ENCODE data around the gene ADAMTS10. TPM values are rescaled to one million over a fixed set of nuclear protein-coding genes. Genes with fewer than 3 reads are reported as not detected.

ADAMTS10 gene
- total RNA-seq, 2 donors from 2014 or later: 2.5 to 7.4 TPM

GRCh38 chr19:8612807-8613171 is 2.3 kb upstream of the ADAMTS10 start:
- no peak for ATAC-seq (replicated peaks)

GRCh38 chr19:8611877-8612806 is 1.6 kb upstream of the ADAMTS10 start:
- ATAC-seq (replicated peaks): no peak
- H3K4me1 Mint-ChIP-seq: peaks cover 22% of the 10 kb centered on the region
- peak overlapping the region; percentile 26 for H3K4me3 Mint-ChIP-seq
- peaks cover 5% of the 10 kb centered on the region for H3K27me3 Mint-ChIP-seq
- no peak overlapping the region for H3K27ac Mint-ChIP-seq
- no peaks in the 10 kb centered on the region for H3K36me3 Mint-ChIP-seq (ENCODE audit: low read depth)
- H3K9me3 Mint-ChIP-seq: no peaks in the 10 kb centered on the region

More at GRCh38 chr19:8612807-8613171, 2.3 kb upstream of the ADAMTS10 start:
- Mint-ChIP-seq H3K4me3 (no peak overlapping the region), H3K36me3 (ENCODE audit: low read depth) (no peaks in the 10 kb centered on the region), H3K4me1 (peaks cover 22% of the 10 kb centered on the region), H3K27ac (no peak overlapping the region), H3K9me3 (no peaks in the 10 kb centered on the region), H3K27me3 (peaks cover 5% of the 10 kb centered on the region)

- Mint-ChIP-seq H3K27ac (no peak overlapping the region), H3K9me3 (no peaks in the 10 kb centered on the region), H3K36me3 (ENCODE audit: low read depth) (no peaks in the 10 kb centered on the region), H3K4me1 (peaks cover 22% of the 10 kb centered on the region), H3K27me3 (peaks cover 5% of the 10 kb centered on the region), H3K4me3 (peak overlapping the region; percentile 26)
- no peak for ATAC-seq (replicated peaks)
Measured at GRCh38 chr19:8611391-8611876, 919 bp upstream of the ADAMTS10 start.

GRCh38 chr19:8610936-8611300 is 403 bp upstream of the ADAMTS10 start:
- peaks cover 22% of the 10 kb centered on the region for H3K4me1 Mint-ChIP-seq
- no peak overlapping the region for H3K4me3 Mint-ChIP-seq
- no peaks in the 10 kb centered on the region for H3K36me3 Mint-ChIP-seq (ENCODE audit: low read depth)
- no peak overlapping the region for H3K27ac Mint-ChIP-seq
- ATAC-seq (replicated peaks): no peak
- no peaks in the 10 kb centered on the region for H3K9me3 Mint-ChIP-seq
- H3K27me3 Mint-ChIP-seq: peaks cover 5% of the 10 kb centered on the region

- Mint-ChIP-seq H3K27ac (peak overlapping the region; percentile 82), H3K4me1 (peaks cover 19% of the 10 kb centered on the region), H3K4me3 (peak overlapping the region; percentile 94), H3K9me3 (no peaks in the 10 kb centered on the region), H3K36me3 (ENCODE audit: low read depth) (no peaks in the 10 kb centered on the region), H3K27me3 (peaks cover 5% of the 10 kb centered on the region)
- ATAC-seq (replicated peaks): peak; percentile 66
Measured at GRCh38 chr19:8609279-8610040, 1.1 kb downstream of the ADAMTS10 start.

GRCh38 chr19:8608941-8609278 is 1.6 kb downstream of the ADAMTS10 start:
- Mint-ChIP-seq H3K4me1 (peaks cover 19% of the 10 kb centered on the region), H3K9me3 (no peaks in the 10 kb centered on the region), H3K27me3 (peaks cover 5% of the 10 kb centered on the region), H3K36me3 (ENCODE audit: low read depth) (no peaks in the 10 kb centered on the region), H3K27ac (peak overlapping the region; percentile 39), H3K4me3 (peak overlapping the region; percentile 94)
- ATAC-seq (replicated peaks): no peak

- ATAC-seq (replicated peaks): no peak
- H3K27me3 Mint-ChIP-seq: peaks cover 5% of the 10 kb centered on the region
- no peaks in the 10 kb centered on the region for H3K9me3 Mint-ChIP-seq
- no peak overlapping the region for H3K27ac Mint-ChIP-seq
- no peak overlapping the region for H3K4me3 Mint-ChIP-seq
- no peaks in the 10 kb centered on the region for H3K36me3 Mint-ChIP-seq (ENCODE audit: low read depth)
- H3K4me1 Mint-ChIP-seq: peaks cover 19% of the 10 kb centered on the region
Measured at GRCh38 chr19:8607386-8607785, 3.1 kb downstream of the ADAMTS10 start.

- Mint-ChIP-seq H3K9me3 (no peaks in the 10 kb centered on the region), H3K36me3 (ENCODE audit: low read depth) (no peaks in the 10 kb centered on the region)
- no peak for ATAC-seq (replicated peaks)
Measured at GRCh38 chr19:8605514-8605913, 5.0 kb downstream of the ADAMTS10 start.

GRCh38 chr19:8601796-8602195 is 8.7 kb downstream of the ADAMTS10 start:
- Mint-ChIP-seq H3K4me1 (no peaks in the 10 kb centered on the region), H3K27ac (no peak overlapping the region), H3K36me3 (ENCODE audit: low read depth) (no peaks in the 10 kb centered on the region), H3K4me3 (no peak overlapping the region), H3K27me3 (no peaks in the 10 kb centered on the region), H3K9me3 (no peaks in the 10 kb centered on the region)
- ATAC-seq (replicated peaks): no peak

More at GRCh38 chr19:8605514-8605913, 5.0 kb downstream of the ADAMTS10 start:
- Mint-ChIP-seq H3K4me3 (no peak overlapping the region), H3K27ac (no peak overlapping the region), H3K27me3 (peaks cover 5% of the 10 kb centered on the region), H3K4me1 (peaks cover 19% of the 10 kb centered on the region)

GRCh38 chr19:8600816-8601215 is 9.7 kb downstream of the ADAMTS10 start:
- Mint-ChIP-seq H3K27me3 (no peaks in the 10 kb centered on the region), H3K4me1 (no peaks in the 10 kb centered on the region), H3K9me3 (no peaks in the 10 kb centered on the region), H3K27ac (no peak overlapping the region), H3K36me3 (ENCODE audit: low read depth) (no peaks in the 10 kb centered on the region), H3K4me3 (no peak overlapping the region)
- ATAC-seq (replicated peaks): no peak

GRCh38 chr19:8600064-8600463 is 10.5 kb downstream of the ADAMTS10 start:
- no peaks in the 10 kb centered on the region for H3K9me3 Mint-ChIP-seq

GRCh38 chr19:8596168-8596567 is 14.3 kb downstream of the ADAMTS10 start:
- H3K27me3 Mint-ChIP-seq: no peaks in the 10 kb centered on the region
- no peak overlapping the region for H3K27ac Mint-ChIP-seq
- H3K4me1 Mint-ChIP-seq: peaks cover 8% of the 10 kb centered on the region
- H3K36me3 Mint-ChIP-seq (ENCODE audit: low read depth): no peaks in the 10 kb centered on the region
- no peak for ATAC-seq (replicated peaks)
- H3K9me3 Mint-ChIP-seq: no peaks in the 10 kb centered on the region
- no peak overlapping the region for H3K4me3 Mint-ChIP-seq

More at GRCh38 chr19:8600064-8600463, 10.5 kb downstream of the ADAMTS10 start:
- Mint-ChIP-seq H3K27me3 (no peaks in the 10 kb centered on the region), H3K4me3 (no peak overlapping the region), H3K4me1 (no peaks in the 10 kb centered on the region), H3K36me3 (ENCODE audit: low read depth) (no peaks in the 10 kb centered on the region), H3K27ac (no peak overlapping the region)
- no peak for ATAC-seq (replicated peaks)

- Mint-ChIP-seq H3K9me3 (no peaks in the 10 kb centered on the region), H3K27me3 (no peaks in the 10 kb centered on the region), H3K4me3 (no peak overlapping the region), H3K4me1 (peaks cover 8% of the 10 kb centered on the region), H3K27ac (no peak overlapping the region), H3K36me3 (ENCODE audit: low read depth) (no peaks in the 10 kb centered on the region)
- ATAC-seq (replicated peaks): no peak
Measured at GRCh38 chr19:8595651-8596050, 14.9 kb downstream of the ADAMTS10 start.

GRCh38 chr19:8593931-8594330 is 16.6 kb downstream of the ADAMTS10 start:
- Mint-ChIP-seq H3K9me3 (no peaks in the 10 kb centered on the region), H3K4me1 (peaks cover 8% of the 10 kb centered on the region), H3K4me3 (peak overlapping the region; percentile 77)

More at GRCh38 chr19:8593931-8594330, 16.6 kb downstream of the ADAMTS10 start:
- H3K27me3 Mint-ChIP-seq: no peaks in the 10 kb centered on the region
- no peak overlapping the region for H3K27ac Mint-ChIP-seq
- ATAC-seq (replicated peaks): no peak
- no peaks in the 10 kb centered on the region for H3K36me3 Mint-ChIP-seq (ENCODE audit: low read depth)

All from activated T-helper 17 cell treated with anti-CD3 and anti-CD28 coated beads, Interleukin-2, amount 50 U/mL, for 72 hours (primary cell).